HepG2 (cell line): ENCODE results near the gene LDB2.
"Not testable (repeated sequence)": the region's sequence is repeated elsewhere in the genome, so short reads cannot be mapped to it uniquely, and the experiment has no call there.

Experiments
- NFYB ChIP-seq: sonication (generic); formaldehyde crosslinking; IDR thresholded peaks from 2 replicates; pipeline ENCODE4 v1.4.0; 2020; ENCODE audit warnings: missing genetic modification reagents
- NR1H2 ChIP-seq: sonication (generic); formaldehyde crosslinking; IDR thresholded peaks from 2 replicates; pipeline ENCODE4 v1.8.1; 2022; ENCODE audit warnings: low read depth, missing genetic modification reagents, borderline replicate concordance
- RORA ChIP-seq: sonication (generic); formaldehyde crosslinking; IDR thresholded peaks from 2 replicates; pipeline ENCODE4 v1.5.0; 2020; ENCODE audit warnings: mild to moderate bottlenecking, missing genetic modification reagents, moderate library complexity
- YY1 ChIP-seq: IDR thresholded peaks from 2 replicates; pipeline ENCODE4 v1.6.1; 2011; ENCODE audit warnings: low read length, low read depth, moderate library complexity, mild to moderate bottlenecking; ENCODE audit not compliant: insufficient read depth, insufficient replicate concordance
- ZNF605 ChIP-seq: sonication (generic); formaldehyde crosslinking; IDR thresholded peaks from 2 replicates; pipeline ENCODE4 v1.8.0; 2022; ENCODE audit warnings: mild to moderate bottlenecking, missing genetic modification reagents
- ZNF780A ChIP-seq: sonication (generic); formaldehyde crosslinking; IDR thresholded peaks from 2 replicates; pipeline ENCODE4 v1.8.0; 2022; ENCODE audit warnings: mild to moderate bottlenecking, missing genetic modification reagents, moderate library complexity
- TF ChIP-seq, protein P1 (sequence below): IDR thresholded peaks from 2 replicates; pipeline ENCODE4 v1.6.1; 2012; ENCODE audit warnings: low read depth, low read length, improper control_type of control experiment
- TF ChIP-seq, protein P2 (sequence below): sonication (generic); formaldehyde crosslinking; IDR thresholded peaks from 2 replicates; pipeline ENCODE4 v1.5.0; 2020; ENCODE audit warnings: mild to moderate bottlenecking, missing genetic modification reagents, moderate library complexity
- TF ChIP-seq, protein P3 (sequence below): IDR thresholded peaks from 2 replicates; pipeline ENCODE4 v1.6.1; 2012; ENCODE audit warnings: inconsistent platforms
- TF ChIP-seq, protein P4 (sequence below): sonication (generic); formaldehyde crosslinking; IDR thresholded peaks from 2 replicates; pipeline ENCODE4 v1.4.0; 2020; ENCODE audit warnings: missing genetic modification reagents

DNA sequence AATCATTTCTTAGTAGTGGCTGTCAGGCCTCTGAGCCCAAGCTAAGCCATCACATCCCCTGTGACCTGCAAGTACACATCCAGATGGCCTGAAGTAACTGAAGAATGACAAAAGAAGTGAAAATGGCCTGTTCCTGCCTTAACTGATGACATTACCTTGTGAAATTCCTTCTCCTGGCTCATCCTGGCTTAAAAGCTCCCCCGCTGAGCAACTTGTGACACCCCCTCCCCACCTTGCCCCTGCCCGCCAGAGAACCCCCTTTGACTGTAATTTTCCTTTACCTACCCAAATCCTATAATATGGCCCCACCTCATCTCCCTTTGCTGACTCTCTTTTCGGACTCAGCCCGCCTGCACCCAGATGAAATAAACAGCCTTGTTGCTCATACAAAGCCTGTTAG is 20.3 kb upstream of the LDB2 start:
- TF ChIP-seq, protein P1, sequence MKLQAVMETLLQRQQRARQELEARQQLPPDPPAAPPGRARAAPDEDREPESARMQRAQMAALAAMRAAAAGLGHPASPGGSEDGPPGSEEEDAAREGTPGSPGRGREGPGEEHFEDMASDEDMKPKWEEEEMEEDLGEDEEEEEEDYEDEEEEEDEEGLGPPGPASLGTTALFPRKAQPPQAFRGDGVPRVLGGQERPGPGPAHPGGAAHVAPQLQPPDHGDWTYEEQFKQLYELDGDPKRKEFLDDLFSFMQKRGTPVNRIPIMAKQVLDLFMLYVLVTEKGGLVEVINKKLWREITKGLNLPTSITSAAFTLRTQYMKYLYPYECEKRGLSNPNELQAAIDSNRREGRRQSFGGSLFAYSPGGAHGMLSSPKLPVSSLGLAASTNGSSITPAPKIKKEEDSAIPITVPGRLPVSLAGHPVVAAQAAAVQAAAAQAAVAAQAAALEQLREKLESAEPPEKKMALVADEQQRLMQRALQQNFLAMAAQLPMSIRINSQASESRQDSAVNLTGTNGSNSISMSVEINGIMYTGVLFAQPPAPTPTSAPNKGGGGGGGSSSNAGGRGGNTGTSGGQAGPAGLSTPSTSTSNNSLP = not testable (repeated sequence)
- TF ChIP-seq ZNF780A; YY1; RORA (CRISPR knock-in tag); NR1H2 (CRISPR knock-in tag); NFYB; ZNF605 (CRISPR knock-in tag): not testable (repeated sequence)
- TF ChIP-seq, protein P2, sequence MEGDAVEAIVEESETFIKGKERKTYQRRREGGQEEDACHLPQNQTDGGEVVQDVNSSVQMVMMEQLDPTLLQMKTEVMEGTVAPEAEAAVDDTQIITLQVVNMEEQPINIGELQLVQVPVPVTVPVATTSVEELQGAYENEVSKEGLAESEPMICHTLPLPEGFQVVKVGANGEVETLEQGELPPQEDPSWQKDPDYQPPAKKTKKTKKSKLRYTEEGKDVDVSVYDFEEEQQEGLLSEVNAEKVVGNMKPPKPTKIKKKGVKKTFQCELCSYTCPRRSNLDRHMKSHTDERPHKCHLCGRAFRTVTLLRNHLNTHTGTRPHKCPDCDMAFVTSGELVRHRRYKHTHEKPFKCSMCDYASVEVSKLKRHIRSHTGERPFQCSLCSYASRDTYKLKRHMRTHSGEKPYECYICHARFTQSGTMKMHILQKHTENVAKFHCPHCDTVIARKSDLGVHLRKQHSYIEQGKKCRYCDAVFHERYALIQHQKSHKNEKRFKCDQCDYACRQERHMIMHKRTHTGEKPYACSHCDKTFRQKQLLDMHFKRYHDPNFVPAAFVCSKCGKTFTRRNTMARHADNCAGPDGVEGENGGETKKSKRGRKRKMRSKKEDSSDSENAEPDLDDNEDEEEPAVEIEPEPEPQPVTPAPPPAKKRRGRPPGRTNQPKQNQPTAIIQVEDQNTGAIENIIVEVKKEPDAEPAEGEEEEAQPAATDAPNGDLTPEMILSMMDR (CRISPR knock-in tag) = not testable (repeated sequence)
- TF ChIP-seq, protein P3, sequence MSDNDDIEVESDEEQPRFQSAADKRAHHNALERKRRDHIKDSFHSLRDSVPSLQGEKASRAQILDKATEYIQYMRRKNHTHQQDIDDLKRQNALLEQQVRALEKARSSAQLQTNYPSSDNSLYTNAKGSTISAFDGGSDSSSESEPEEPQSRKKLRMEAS = not testable (repeated sequence)
- TF ChIP-seq, protein P4, sequence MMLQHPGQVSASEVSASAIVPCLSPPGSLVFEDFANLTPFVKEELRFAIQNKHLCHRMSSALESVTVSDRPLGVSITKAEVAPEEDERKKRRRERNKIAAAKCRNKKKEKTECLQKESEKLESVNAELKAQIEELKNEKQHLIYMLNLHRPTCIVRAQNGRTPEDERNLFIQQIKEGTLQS = not testable (repeated sequence)
